H9 (cell line): Measurements from ENCODE around the gene DMKN. TPM values are rescaled to one million over a fixed set of nuclear protein-coding genes. Genes with fewer than 3 reads are reported as not detected.
A peak's percentile ranks its signal among the peaks of the same experiment; 100 is the strongest.

Source experiments
- DNase-seq: peaks from one replicate; pipeline ENCODE4 v3.0.0-alpha.2; 2017
- H2AFZ ChIP-seq: one replicate; pipeline ENCODE4 v1.6.1; 2013; ENCODE audit warnings: mild to moderate bottlenecking, low read length, control low read depth, moderate library complexity
- H2AK5ac ChIP-seq: 2 replicates; pipeline ENCODE4 v1.6.1; 2013; ENCODE audit warnings: low read length, control low read depth, mixed read lengths; ENCODE audit not compliant: insufficient read length
- H2BK120ac ChIP-seq: one replicate; pipeline ENCODE4 v1.6.1; 2013; ENCODE audit warnings: low read depth, mild to moderate bottlenecking, low read length, control low read depth, inconsistent platforms; ENCODE audit not compliant: poor library complexity, severe bottlenecking
- H2BK12ac ChIP-seq: 2 replicates; pipeline ENCODE4 v1.6.1; 2013; ENCODE audit warnings: low read length, control low read depth, mixed read lengths, low read depth; ENCODE audit not compliant: insufficient read length
- H2BK15ac ChIP-seq: 2 replicates; pipeline ENCODE4 v1.6.1; 2013; ENCODE audit warnings: low read depth, low read length, control low read depth
- H2BK20ac ChIP-seq: one replicate; pipeline ENCODE4 v1.6.1; 2013; ENCODE audit warnings: low read depth, mild to moderate bottlenecking, low read length, control low read depth, inconsistent platforms; ENCODE audit not compliant: poor library complexity, severe bottlenecking
- H2BK5ac ChIP-seq: 2 replicates; pipeline ENCODE4 v1.6.1; 2013; ENCODE audit warnings: low read length, control low read depth, mixed read lengths; ENCODE audit not compliant: insufficient read length
- H3K14ac ChIP-seq: 2 replicates; pipeline ENCODE4 v1.6.1; 2013; ENCODE audit warnings: low read length, control low read depth; ENCODE audit not compliant: insufficient read depth
- H3K18ac ChIP-seq: 2 replicates; pipeline ENCODE4 v1.6.1; 2013; ENCODE audit warnings: low read depth, mild to moderate bottlenecking, mixed read lengths, low read length, control low read depth; ENCODE audit not compliant: insufficient read length
- H3K23ac ChIP-seq: 2 replicates; pipeline ENCODE4 v1.6.1; 2013; ENCODE audit warnings: low read length, control low read depth, mixed read lengths, low read depth; ENCODE audit not compliant: insufficient read length
- H3K23me2 ChIP-seq: 2 replicates; pipeline ENCODE4 v1.6.1; 2013; ENCODE audit warnings: low read depth, mild to moderate bottlenecking, mixed read lengths, low read length, control low read depth; ENCODE audit not compliant: insufficient read length, poor library complexity, severe bottlenecking
- H3K27ac ChIP-seq: 2 replicates; pipeline ENCODE4 v1.5.1; 2013; ENCODE audit warnings: low read length, control low read depth, mixed read lengths, low read depth; ENCODE audit not compliant: insufficient read length
- H3K27me3 ChIP-seq: 2 replicates; pipeline ENCODE4 v1.6.1; 2013; ENCODE audit warnings: low read length, control low read depth, inconsistent platforms; ENCODE audit not compliant: insufficient read depth
- H3K4ac ChIP-seq: 2 replicates; pipeline ENCODE4 v1.6.1; 2013; ENCODE audit warnings: low read depth, mild to moderate bottlenecking, control low read depth, inconsistent platforms, low read length, moderate library complexity
- H3K4me1 ChIP-seq: 2 replicates; pipeline ENCODE4 v1.6.1; 2013; ENCODE audit warnings: low read length, control low read depth, inconsistent platforms; ENCODE audit not compliant: insufficient read depth
- H3K4me2 ChIP-seq: 2 replicates; pipeline ENCODE4 v1.6.1; 2013; ENCODE audit warnings: low read length, control low read depth, mixed read lengths; ENCODE audit not compliant: insufficient read length, insufficient read depth
- H3K56ac ChIP-seq: 2 replicates; pipeline ENCODE4 v1.6.1; 2013; ENCODE audit warnings: low read depth, mild to moderate bottlenecking, mixed read lengths, low read length, control low read depth; ENCODE audit not compliant: insufficient read length
- H3K79me1 ChIP-seq: 2 replicates; pipeline ENCODE4 v1.6.1; 2013; ENCODE audit warnings: low read depth, mild to moderate bottlenecking, moderate library complexity, low read length, control low read depth, inconsistent platforms; ENCODE audit not compliant: insufficient read depth, poor library complexity, severe bottlenecking
- H3K79me2 ChIP-seq: 2 replicates; pipeline ENCODE4 v1.6.1; 2013; ENCODE audit warnings: low read length, control low read depth, inconsistent platforms; ENCODE audit not compliant: insufficient read depth
- H3K9ac ChIP-seq: 2 replicates; pipeline ENCODE4 v1.6.1; 2013; ENCODE audit warnings: low read length, control low read depth, mixed read lengths; ENCODE audit not compliant: insufficient read length; ENCODE audit errors: extremely low read depth
- H3K9me3 ChIP-seq: one replicate; pipeline ENCODE4 v1.6.1; 2013; ENCODE audit warnings: low read depth, low read length, inconsistent platforms; ENCODE audit not compliant: control insufficient read depth
- H3T11ph ChIP-seq: one replicate; pipeline ENCODE4 v1.6.1; 2013; ENCODE audit warnings: mild to moderate bottlenecking, low read length, control low read depth, inconsistent platforms
- H4K20me1 ChIP-seq: one replicate; pipeline ENCODE4 v1.6.1; 2013; ENCODE audit not compliant: control insufficient read depth, insufficient read length, insufficient read depth
- H4K5ac ChIP-seq: 2 replicates; pipeline ENCODE4 v1.6.1; 2013; ENCODE audit warnings: low read depth, mild to moderate bottlenecking, mixed read lengths, low read length, control low read depth; ENCODE audit not compliant: insufficient read length
- H4K8ac ChIP-seq: replicated peaks from 2 replicates; pipeline ENCODE4 v1.6.1; 2013; ENCODE audit warnings: low read length, control low read depth, mixed read lengths, low read depth; ENCODE audit not compliant: insufficient read length
- H4K91ac ChIP-seq: 2 replicates; pipeline ENCODE4 v1.6.1; 2013; ENCODE audit warnings: low read depth, mild to moderate bottlenecking, moderate library complexity, mixed read lengths, low read length, control low read depth; ENCODE audit not compliant: insufficient read length
- H3K27ac Mint-ChIP-seq, 3 experiments: 2 replicates in 2 of 3; 3 replicates in 1 of 3; pipeline ENCODE4 v1.8.0; 2020 to 2021; ENCODE audit warnings: mixed read lengths in 3 of 3, mild to moderate bottlenecking in 1 of 3, moderate library complexity in 1 of 3
- H3K27me3 Mint-ChIP-seq: 2 replicates; pipeline ENCODE4 v1.8.0; 2021; ENCODE audit warnings: low read depth, mild to moderate bottlenecking, moderate library complexity, mixed read lengths
- H3K36me3 Mint-ChIP-seq, 3 experiments: 2 replicates in 2 of 3; 3 replicates in 1 of 3; pipeline ENCODE4 v1.8.0; 2020 to 2021; ENCODE audit warnings: low read depth in 3 of 3, mixed read lengths in 3 of 3; ENCODE audit not compliant: insufficient read depth in 1 of 3
- H3K4me1 Mint-ChIP-seq, 2 experiments: 2 replicates each; pipeline ENCODE4 v1.8.0; 2020; ENCODE audit warnings: mixed read lengths in 2 of 2
- H3K4me3 Mint-ChIP-seq, 2 experiments: 2 replicates in 1 of 2; 3 replicates in 1 of 2; pipeline ENCODE4 v1.8.0; 2020 to 2021; ENCODE audit warnings: mild to moderate bottlenecking in 2 of 2, mixed read lengths in 2 of 2, moderate library complexity in 1 of 2
- H3K9me3 Mint-ChIP-seq, 2 experiments: 2 replicates in 1 of 2; 3 replicates in 1 of 2; pipeline ENCODE4 v1.8.0; 2020; ENCODE audit warnings: mild to moderate bottlenecking in 2 of 2, mixed read lengths in 2 of 2, moderate library complexity in 1 of 2
- WGBS: extraction: QIAGEN DNeasy Blood & Tissue Kit; methylation state at CpG from one replicate; pipeline ENCODE4 v1.1.7; 2013; ENCODE audit warnings: missing lambda C conversion rate, low lambda C conversion rate, mixed read lengths; ENCODE audit not compliant: insufficient read length; ENCODE audit errors: extremely low coverage; 5-methylcytosine and 5-hydroxymethylcytosine counted together
- total RNA-seq: library from RNA; stranded (reverse); gene quantifications from 2 replicates; pipeline ENCODE4 v1.2.1, GENCODE V29; 2021
- TF ChIP-seq, protein P1 (sequence below): fragments of 200-600 bp; sonication (generic); conservative IDR thresholded peaks from 3 replicates; pipeline ENCODE4 v1.8.0; 2021; ENCODE audit warnings: antibody characterized with exemption, mild to moderate bottlenecking

Gene DMKN
- total RNA-seq, 1 experiment from 2014 or later, result 278 TPM

DNA sequence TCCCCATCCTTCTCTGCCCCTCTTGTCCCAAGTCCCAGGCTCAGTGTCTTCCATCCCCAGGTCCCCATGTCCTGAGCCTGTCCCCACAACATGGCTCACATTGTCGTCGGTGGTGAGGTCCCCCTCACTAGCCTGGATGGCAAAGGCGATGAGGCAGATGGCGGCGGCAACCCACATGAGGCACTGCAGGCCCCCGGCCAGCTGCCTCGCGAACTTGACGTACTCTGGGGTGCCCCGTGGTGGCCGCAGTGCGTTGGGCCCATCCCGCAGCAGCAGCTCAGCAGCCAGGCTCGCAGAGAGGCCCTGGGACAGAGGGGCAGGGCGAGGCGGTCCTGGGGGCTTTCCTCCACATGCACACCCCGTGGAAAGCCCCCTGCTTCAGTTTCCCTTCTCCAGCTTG, 48.9 kb upstream of the DMKN start:
- Histone ChIP-seq H3K9me3 (no peaks in the 10 kb centered on the region), H3K4ac (no peak overlapping the region), H3K18ac (no peak overlapping the region), H4K91ac (no peak overlapping the region), H2BK12ac (no peak overlapping the region), H2BK15ac (no peak overlapping the region), H3K4me2 (no peak overlapping the region), H4K8ac (no peak overlapping the region), H3K23me2 (peaks cover 7% of the 10 kb centered on the region), H4K5ac (no peak overlapping the region), H2BK20ac (no peak overlapping the region), H2BK5ac (no peak overlapping the region), H3K4me1 (no peaks in the 10 kb centered on the region), H2AK5ac (no peak overlapping the region), H3K79me2 (no peaks in the 10 kb centered on the region; the same call in 1 of the 2 replicates), H2BK120ac (no peak overlapping the region), H4K20me1 (no peaks in the 10 kb centered on the region), H2AFZ (no peak overlapping the region), H3K79me1 (no peaks in the 10 kb centered on the region), H3K14ac (no peak overlapping the region; the same call in 1 of the 2 replicates), H3K56ac (no peak overlapping the region), H3T11ph (no peak overlapping the region), H3K9ac (no peak overlapping the region), H3K23ac (no peak overlapping the region), H3K27ac (no peak overlapping the region), H3K27me3 (peaks cover 3% of the 10 kb centered on the region; the same call in 1 of the 2 replicates)
- peaks cover 52% of the 10 kb centered on the region for H3K27me3 Mint-ChIP-seq
- TF ChIP-seq, protein P1, sequence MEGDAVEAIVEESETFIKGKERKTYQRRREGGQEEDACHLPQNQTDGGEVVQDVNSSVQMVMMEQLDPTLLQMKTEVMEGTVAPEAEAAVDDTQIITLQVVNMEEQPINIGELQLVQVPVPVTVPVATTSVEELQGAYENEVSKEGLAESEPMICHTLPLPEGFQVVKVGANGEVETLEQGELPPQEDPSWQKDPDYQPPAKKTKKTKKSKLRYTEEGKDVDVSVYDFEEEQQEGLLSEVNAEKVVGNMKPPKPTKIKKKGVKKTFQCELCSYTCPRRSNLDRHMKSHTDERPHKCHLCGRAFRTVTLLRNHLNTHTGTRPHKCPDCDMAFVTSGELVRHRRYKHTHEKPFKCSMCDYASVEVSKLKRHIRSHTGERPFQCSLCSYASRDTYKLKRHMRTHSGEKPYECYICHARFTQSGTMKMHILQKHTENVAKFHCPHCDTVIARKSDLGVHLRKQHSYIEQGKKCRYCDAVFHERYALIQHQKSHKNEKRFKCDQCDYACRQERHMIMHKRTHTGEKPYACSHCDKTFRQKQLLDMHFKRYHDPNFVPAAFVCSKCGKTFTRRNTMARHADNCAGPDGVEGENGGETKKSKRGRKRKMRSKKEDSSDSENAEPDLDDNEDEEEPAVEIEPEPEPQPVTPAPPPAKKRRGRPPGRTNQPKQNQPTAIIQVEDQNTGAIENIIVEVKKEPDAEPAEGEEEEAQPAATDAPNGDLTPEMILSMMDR, result no peak
- H3K4me1 Mint-ChIP-seq, result peaks cover 3 to 10% of the 10 kb centered on the region in 2 experiments
- no CpG with 5 or more reads among the region's 17 CpGs for WGBS
- H3K27ac Mint-ChIP-seq, result peak overlapping the region in 1 of 3 experiments; percentile 18; a peak in 1 of 7 replicates
- H3K36me3 Mint-ChIP-seq, result no peaks in the 10 kb centered on the region; a peak in 1 of 7 replicates
- no peak for DNase-seq
- peak overlapping the region in 1 of 2 experiments; percentile 16; a peak in 2 of 5 replicates for H3K4me3 Mint-ChIP-seq
- peaks cover 0 to 2% of the 10 kb centered on the region in 2 experiments; a peak in 1 of 5 replicates for H3K9me3 Mint-ChIP-seq
